Measurements from ENCODE around the gene AXL. TPM values are rescaled to one million over a fixed set of nuclear protein-coding genes. Genes with fewer than 3 reads are reported as not detected.
A peak's percentile ranks its signal among the peaks of the same experiment; 100 is the strongest.

The AXL gene
- total RNA-seq, 2 experiments from 2014 or later = 0.36 to 0.50 TPM

DNA sequence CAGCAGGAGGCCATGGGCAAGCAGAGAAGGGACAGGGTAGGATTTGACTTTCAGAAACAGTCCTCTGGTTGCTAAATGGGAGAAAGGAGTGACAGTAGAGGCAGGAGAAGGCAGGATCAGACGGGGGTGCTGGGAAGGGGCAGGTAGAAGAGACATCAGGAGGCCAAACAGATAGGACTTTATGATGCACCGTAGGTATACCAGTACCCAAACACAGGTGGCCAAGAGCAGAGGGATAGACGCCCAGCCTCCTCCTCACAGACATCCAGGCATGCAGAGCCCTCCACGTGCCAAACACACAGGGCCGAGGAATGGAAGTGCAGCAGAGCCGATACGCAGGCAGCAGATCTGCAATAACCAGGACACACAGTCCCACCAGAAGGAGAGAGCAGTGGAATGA, 1.3 kb upstream of the AXL start:
- H3K4me3 Mint-ChIP-seq = no peak overlapping the region
- TF ChIP-seq, protein P1, sequence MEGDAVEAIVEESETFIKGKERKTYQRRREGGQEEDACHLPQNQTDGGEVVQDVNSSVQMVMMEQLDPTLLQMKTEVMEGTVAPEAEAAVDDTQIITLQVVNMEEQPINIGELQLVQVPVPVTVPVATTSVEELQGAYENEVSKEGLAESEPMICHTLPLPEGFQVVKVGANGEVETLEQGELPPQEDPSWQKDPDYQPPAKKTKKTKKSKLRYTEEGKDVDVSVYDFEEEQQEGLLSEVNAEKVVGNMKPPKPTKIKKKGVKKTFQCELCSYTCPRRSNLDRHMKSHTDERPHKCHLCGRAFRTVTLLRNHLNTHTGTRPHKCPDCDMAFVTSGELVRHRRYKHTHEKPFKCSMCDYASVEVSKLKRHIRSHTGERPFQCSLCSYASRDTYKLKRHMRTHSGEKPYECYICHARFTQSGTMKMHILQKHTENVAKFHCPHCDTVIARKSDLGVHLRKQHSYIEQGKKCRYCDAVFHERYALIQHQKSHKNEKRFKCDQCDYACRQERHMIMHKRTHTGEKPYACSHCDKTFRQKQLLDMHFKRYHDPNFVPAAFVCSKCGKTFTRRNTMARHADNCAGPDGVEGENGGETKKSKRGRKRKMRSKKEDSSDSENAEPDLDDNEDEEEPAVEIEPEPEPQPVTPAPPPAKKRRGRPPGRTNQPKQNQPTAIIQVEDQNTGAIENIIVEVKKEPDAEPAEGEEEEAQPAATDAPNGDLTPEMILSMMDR (IDR thresholded peaks at IDR 0.05) = no peak
- H3K4me1 Mint-ChIP-seq (ENCODE audit: low read depth) = peaks cover 3% of the 10 kb centered on the region
- ChIA-PET POLR2A (no interaction called here), CTCF (no interaction called here)
- ATAC-seq (no peak), DNase-seq (no peak)
- no peak overlapping the region for H3K27ac Mint-ChIP-seq
- H3K27me3 Mint-ChIP-seq = peaks cover 33% of the 10 kb centered on the region
- intact Hi-C loops (cut with micrococcal nuclease) = no loop called here
- H3K9me3 Mint-ChIP-seq = no peaks in the 10 kb centered on the region
- no peaks in the 10 kb centered on the region for H3K36me3 Mint-ChIP-seq (ENCODE audit: low read depth)

DNA sequence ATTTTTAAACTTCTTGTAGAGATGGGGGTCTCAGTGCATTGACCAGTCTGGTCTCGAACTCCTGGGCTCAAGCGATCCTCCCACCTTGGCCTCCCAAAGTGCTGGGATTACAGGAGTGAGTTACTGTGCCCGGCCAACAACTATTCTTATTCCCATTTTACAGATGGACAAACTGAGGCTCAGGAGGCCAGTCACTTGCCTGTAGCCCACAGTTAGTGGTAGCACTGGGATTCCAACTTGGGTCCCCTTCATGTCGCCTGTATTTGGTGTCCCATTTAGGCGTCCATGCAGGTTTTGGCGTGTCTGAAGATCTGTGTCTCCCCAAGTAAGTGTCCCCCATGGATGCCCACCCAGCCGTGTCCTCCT, 791 bp upstream of the AXL start:
- H3K27ac Mint-ChIP-seq = no peak overlapping the region
- ATAC-seq = no peak

DNA sequence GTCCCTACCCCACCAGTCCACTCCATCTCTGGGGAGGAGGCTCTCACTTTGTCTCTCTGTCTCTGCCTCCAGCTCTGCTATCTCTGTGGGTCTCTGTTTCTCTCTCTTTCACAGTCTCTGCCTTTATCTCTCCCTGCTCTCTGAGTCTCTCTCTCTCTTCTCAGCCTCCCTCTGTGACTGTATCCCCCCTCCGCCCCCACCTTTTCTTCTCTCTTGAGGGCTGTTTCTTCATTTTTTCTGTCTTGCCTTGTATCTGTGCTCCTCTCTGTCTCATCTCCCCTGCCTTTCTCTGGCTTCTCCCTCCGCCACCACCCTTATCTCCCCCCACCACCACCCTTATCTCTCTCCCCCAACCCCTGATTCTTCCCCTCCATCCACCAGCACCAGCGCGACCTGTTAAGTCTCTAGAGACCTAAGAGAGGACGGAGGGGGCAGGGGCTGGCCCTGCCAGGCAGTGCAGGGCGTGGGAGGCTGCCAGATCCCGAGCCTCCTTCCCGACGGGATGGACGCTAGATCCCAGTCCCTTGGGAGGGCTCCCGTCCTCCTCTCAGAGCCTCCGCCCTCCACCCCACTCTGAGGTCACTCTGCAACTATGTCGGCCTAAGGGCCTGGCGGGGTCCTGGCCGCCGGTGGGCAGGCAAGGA, 1.0 kb downstream of the AXL start:
- no peak for DNase-seq
- POLR2A ChIA-PET = no interaction called here
- CTCF ChIA-PET = interaction anchor here (1.1 to 1.9 kb wide), 2 partner anchors 41 to 43 kb away, joined by 3 to 5 read pairs; no protein-coding TSS in a partner anchor
- intact Hi-C loops (cut with micrococcal nuclease) = no loop called here
- Mint-ChIP-seq H3K4me1 (ENCODE audit: low read depth) (peaks cover 14% of the 10 kb centered on the region), H3K27me3 (peaks cover 33% of the 10 kb centered on the region), H3K36me3 (ENCODE audit: low read depth) (no peaks in the 10 kb centered on the region), H3K4me3 (no peak overlapping the region), H3K9me3 (no peaks in the 10 kb centered on the region), H3K27ac (no peak overlapping the region)
- TF ChIP-seq, protein P1 (IDR thresholded peaks at IDR 0.05) = no peak
- peak; percentile 17 for ATAC-seq

More for the DNA sequence above, 791 bp upstream of the AXL start:
- intact Hi-C loops (cut with micrococcal nuclease) = no loop called here
- TF ChIP-seq, protein P1 (IDR thresholded peaks at IDR 0.05) = no peak
- ChIA-PET CTCF (no interaction called here), POLR2A (no interaction called here)
- no peaks in the 10 kb centered on the region for H3K36me3 Mint-ChIP-seq (ENCODE audit: low read depth)
- peaks cover 3% of the 10 kb centered on the region for H3K4me1 Mint-ChIP-seq (ENCODE audit: low read depth)
- no peaks in the 10 kb centered on the region for H3K9me3 Mint-ChIP-seq
- H3K4me3 Mint-ChIP-seq = no peak overlapping the region
- DNase-seq = no peak
- peaks cover 33% of the 10 kb centered on the region for H3K27me3 Mint-ChIP-seq

DNA sequence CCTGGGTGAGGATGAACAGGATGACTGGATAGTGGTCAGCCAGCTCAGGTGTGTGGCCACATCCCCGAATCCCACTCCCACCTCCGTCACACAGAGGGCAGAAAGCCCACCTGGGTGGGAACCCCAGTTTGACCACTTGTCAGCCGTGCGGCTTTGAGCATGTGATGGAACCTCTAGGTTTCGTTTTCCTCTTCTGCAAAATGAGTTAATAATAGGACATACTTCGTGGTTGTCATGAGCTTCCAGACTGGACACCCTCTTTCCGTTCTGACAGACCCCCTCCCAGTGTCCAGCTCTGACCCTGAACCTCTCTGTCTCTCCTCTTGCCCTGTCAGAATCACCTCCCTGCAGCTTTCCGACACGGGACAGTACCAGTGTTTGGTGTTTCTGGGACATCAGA, 1.8 kb downstream of the AXL start:
- H3K9me3 Mint-ChIP-seq = no peaks in the 10 kb centered on the region
- DNase-seq (no peak), ATAC-seq (no peak)
- no peaks in the 10 kb centered on the region for H3K36me3 Mint-ChIP-seq (ENCODE audit: low read depth)
- TF ChIP-seq, protein P1 (IDR thresholded peaks at IDR 0.05) = no peak
- intact Hi-C loops (cut with micrococcal nuclease) = no loop called here
- H3K27me3 Mint-ChIP-seq = peaks cover 38% of the 10 kb centered on the region
- CTCF ChIA-PET = interaction anchor here (0.9 to 1.9 kb wide), 3 partner anchors 40 to 101 kb away, joined by 3 to 5 read pairs (median 3); no protein-coding TSS in a partner anchor
- H3K4me3 Mint-ChIP-seq = no peak overlapping the region
- no peak overlapping the region for H3K27ac Mint-ChIP-seq
- POLR2A ChIA-PET = no interaction called here
- peaks cover 21% of the 10 kb centered on the region for H3K4me1 Mint-ChIP-seq (ENCODE audit: low read depth)

DNA sequence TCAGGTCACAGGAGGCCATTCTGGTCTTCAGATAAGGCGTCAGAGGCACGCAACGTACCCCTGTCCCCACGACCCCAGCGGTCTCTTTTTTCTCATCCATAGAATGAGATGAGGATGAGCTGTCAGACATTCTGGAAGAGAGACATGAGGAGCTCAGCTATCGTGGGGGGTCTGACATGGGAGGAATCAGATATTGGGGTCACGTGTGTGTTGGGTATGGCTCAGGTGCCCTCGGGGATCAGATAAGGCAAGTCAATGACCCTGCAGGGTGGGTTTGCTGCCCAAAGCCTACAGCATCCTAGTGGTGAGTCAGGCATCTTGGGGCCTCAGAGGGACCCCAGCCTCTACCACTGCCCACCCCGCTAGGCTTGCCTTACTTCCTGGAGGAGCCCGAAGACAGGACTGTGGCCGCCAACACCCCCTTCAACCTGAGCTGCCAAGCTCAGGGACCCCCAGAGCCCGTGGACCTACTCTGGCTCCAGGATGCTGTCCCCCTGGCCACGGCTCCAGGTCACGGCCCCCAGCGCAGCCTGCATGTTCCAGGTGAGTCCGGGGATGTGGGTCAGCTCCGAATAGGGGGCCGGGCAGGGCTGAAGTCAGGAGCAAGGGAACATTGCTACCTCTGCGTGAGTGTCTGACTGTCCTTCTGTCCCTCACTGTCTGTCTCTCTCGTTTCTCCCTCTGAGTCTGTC, 2.6 kb downstream of the AXL start:
- DNase-seq = no peak
- ChIA-PET CTCF (interaction anchor here (0.9 to 1.9 kb wide), 2 partner anchors 39 to 101 kb away, joined by 3 to 5 read pairs; no protein-coding TSS in a partner anchor), POLR2A (no interaction called here)
- no peak for ATAC-seq
- Mint-ChIP-seq H3K27me3 (peaks cover 39% of the 10 kb centered on the region), H3K4me3 (no peak overlapping the region), H3K9me3 (no peaks in the 10 kb centered on the region), H3K4me1 (ENCODE audit: low read depth) (peaks cover 25% of the 10 kb centered on the region), H3K27ac (peak overlapping the region; percentile 8), H3K36me3 (ENCODE audit: low read depth) (no peaks in the 10 kb centered on the region)
- TF ChIP-seq, protein P1 (IDR thresholded peaks at IDR 0.05) = no peak
- intact Hi-C loops (cut with micrococcal nuclease) = no loop called here

Data from activated CD8-positive, alpha-beta T cell treated with anti-CD3 and anti-CD28 coated beads for 36 hours (primary cell).